ENCODE measurements around the gene ZFYVE27.

DNA sequence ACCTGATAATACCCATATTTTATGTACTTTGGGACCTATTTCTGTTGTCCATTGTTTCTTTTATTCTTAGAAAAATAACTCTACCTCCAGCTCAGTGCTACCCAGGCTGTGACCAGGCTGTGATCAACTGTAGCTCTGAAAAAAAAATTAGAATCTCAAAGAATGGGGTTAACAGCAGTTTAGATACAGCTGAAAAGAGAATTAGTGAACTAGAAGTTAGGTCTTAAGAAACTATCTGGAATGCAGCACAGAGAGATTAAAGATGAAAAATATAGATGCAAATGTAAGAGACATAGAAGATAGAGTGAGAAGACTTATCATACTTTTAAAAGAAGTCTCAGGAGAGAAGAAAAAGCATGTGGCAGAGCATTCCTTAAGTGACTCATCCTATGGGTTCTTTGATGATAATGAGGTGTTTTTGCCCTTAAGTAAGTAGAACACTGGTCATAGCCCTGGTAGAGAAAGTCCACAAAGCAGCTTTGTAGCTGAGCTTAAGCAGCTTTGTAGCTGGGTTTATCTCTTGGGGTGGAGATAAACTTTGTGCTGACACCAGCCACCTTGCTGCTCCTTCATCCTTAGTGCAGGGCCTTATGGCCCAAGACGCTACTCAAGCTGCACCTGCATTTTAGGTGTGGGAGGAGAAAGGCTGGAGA is 62.2 kb downstream of the ZFYVE27 start:
- TF ChIP-seq POLR2AphosphoS5 (IDR thresholded peaks at IDR 0.05; ENCODE audit: insufficient read depth, low read depth, low read length), result no peak
- TF ChIP-seq, protein P1, sequence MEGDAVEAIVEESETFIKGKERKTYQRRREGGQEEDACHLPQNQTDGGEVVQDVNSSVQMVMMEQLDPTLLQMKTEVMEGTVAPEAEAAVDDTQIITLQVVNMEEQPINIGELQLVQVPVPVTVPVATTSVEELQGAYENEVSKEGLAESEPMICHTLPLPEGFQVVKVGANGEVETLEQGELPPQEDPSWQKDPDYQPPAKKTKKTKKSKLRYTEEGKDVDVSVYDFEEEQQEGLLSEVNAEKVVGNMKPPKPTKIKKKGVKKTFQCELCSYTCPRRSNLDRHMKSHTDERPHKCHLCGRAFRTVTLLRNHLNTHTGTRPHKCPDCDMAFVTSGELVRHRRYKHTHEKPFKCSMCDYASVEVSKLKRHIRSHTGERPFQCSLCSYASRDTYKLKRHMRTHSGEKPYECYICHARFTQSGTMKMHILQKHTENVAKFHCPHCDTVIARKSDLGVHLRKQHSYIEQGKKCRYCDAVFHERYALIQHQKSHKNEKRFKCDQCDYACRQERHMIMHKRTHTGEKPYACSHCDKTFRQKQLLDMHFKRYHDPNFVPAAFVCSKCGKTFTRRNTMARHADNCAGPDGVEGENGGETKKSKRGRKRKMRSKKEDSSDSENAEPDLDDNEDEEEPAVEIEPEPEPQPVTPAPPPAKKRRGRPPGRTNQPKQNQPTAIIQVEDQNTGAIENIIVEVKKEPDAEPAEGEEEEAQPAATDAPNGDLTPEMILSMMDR (IDR thresholded peaks at IDR 0.05; ENCODE audit: extremely low read depth in 1 of 2, insufficient read depth in 1 of 2, low read depth in 1 of 2, low read length in 2 of 2), result no peak
- no peak for TF ChIP-seq POLR2A (IDR thresholded peaks at IDR 0.05; ENCODE audit: low read depth, low read length)
- TF ChIP-seq JUN (IDR thresholded peaks at IDR 0.05; ENCODE audit: borderline replicate concordance, insufficient read depth, insufficient read length, low read depth), result no peak
- TF ChIP-seq EZH2 (IDR thresholded peaks at IDR 0.05; ENCODE audit: borderline replicate concordance, low read depth, low read length, severe bottlenecking), result no peak
